HG03097 (cell line): ENCODE data around the gene KCNK10.

ENCODE experiments used
- ATAC-seq: cut with Tn5 transposase; IDR thresholded peaks from one replicate; pipeline ENCODE4 v1.9.1; 2021; ENCODE audit not compliant: unreplicated experiment, low FRiP score

KCNK10 gene

GRCh38 chr14:88233915-88234314 is 89.2 kb downstream of the KCNK10 start:
- ATAC-seq, result no peak

DNA sequence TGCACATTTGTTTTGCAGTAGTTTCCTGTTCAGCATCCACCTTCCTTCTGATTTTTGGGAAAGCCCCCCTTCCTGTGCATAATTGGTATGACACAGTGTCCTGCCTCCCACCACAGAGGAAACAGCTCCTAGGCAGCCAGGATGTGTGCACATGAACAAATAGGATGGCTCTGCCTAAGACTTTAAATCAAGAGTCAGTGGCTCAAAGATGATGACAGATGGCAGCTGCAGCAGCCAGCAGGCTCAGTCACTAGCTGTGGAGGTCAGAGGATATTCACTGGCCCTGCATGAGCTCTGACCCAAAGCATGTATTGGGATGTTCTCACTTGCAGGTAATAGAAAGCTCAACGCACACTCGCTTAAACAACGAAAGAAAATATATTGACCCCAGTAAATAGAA is 90.3 kb downstream of the KCNK10 start:
- no peak for ATAC-seq

GRCh38 chr14:88231603-88232002 is 91.5 kb downstream of the KCNK10 start:
- ATAC-seq, result no peak

GRCh38 chr14:88229428-88229827 is 93.6 kb downstream of the KCNK10 start:
- no peak for ATAC-seq

DNA sequence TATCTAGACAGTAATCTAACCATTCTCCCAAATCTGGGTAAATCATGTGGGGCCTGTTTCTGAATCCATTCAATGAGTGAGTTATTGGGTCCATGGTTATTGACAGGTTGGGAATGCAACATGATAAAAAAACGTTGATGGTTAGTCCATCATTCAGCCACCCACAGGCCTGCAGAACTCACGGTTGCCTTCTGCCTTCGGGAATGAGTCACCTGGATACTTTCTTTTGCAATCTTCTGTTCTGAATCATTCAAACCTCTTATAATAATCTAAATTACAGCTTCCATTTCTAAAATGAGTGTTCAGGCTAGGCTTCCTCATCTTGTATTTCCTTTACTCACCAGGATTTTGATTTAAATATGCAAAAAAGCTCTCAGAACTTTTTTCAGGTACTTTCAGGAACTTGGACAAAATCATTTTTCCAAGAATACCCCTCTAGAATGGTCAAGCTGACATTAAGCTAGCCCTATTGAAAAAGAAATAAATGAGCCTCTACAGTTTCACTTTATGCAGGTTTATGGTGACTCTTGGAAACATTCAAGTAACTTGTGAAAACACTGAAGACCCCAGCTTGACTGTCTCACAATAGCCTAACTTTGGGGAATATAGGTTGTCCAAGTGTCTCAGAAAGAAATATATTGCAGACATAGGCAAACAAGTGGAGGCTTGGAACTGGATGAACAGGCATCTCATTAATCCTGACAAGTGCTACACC is 94.4 kb downstream of the KCNK10 start:
- ATAC-seq, result no peak

GRCh38 chr14:88227693-88228092 is 95.4 kb downstream of the KCNK10 start:
- ATAC-seq, result no peak

GRCh38 chr14:88225721-88226120 is 97.3 kb downstream of the KCNK10 start:
- no peak for ATAC-seq

GRCh38 chr14:88218119-88218915 is 104.8 kb downstream of the KCNK10 start:
- ATAC-seq, result no peak

GRCh38 chr14:88212691-88213090 is 110.4 kb downstream of the KCNK10 start:
- no peak for ATAC-seq

DNA sequence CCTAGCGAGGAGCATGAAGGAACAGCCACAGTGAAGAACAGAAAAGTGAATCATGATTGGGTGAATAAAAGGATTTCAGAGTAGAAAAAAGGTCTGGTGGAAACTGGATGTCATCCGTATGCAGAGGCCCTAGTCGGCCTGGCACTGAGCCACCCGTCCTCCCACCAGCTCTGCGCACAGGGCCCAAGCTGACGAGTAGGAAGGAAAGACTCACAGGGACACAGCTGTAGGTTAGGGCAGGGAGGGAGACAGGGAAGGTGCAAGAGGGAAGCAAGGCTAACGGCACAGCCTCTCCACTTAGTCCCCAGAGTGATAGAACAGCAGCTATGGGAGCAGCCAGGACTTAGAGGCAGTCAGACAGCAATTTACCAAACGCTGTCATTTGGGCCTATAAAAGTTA is 112.6 kb downstream of the KCNK10 start:
- ATAC-seq, result no peak

- no peak for ATAC-seq
These were observed 113.8 kb downstream of the KCNK10 start for GRCh38 chr14:88209273-88209672.

- no peak for ATAC-seq
These were observed 114.2 kb downstream of the KCNK10 start for GRCh38 chr14:88208858-88209257.

GRCh38 chr14:88204221-88204620 is 118.8 kb downstream of the KCNK10 start:
- ATAC-seq, result no peak

DNA sequence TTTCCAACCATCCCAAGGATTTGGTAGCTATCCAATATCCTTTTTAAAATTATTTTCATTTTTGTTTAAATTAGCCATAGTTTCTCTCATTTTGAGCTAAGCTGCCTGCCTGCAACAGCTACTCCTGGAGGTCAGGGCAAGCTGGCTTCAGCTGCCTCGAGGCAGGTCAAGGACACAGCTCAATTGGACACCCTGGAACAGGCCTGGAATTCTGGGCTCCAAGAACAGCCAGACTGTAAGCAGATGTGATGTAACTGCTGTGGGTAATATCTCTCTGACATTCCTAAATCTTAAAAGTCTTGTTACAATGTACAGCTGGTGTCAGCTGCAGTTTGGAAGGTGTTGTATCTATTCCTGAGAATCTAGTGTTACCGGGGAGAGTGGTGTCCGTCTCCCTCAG is 119.8 kb downstream of the KCNK10 start:
- ATAC-seq, result no peak

DNA sequence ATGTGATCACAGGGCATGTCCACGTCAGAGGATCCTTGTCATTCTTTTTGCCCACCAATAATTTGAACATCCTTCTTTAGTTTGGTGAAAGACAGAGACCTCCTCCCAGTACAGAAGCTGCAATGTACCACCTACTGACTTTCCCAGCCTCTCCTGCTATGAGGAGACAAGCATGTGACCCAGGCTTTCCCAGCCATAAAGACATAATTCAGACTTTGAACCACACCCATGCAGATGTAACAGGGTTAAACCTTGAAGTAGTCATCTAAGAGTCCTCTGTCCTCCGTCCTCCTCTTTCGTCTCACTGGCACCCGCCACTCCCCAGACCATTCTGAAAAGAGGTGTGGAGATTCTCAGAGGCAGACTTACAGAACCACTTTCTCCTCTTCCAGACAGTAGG is 120.8 kb downstream of the KCNK10 start:
- no peak for ATAC-seq

GRCh38 chr14:88201851-88202250 is 121.2 kb downstream of the KCNK10 start:
- ATAC-seq, result no peak

DNA sequence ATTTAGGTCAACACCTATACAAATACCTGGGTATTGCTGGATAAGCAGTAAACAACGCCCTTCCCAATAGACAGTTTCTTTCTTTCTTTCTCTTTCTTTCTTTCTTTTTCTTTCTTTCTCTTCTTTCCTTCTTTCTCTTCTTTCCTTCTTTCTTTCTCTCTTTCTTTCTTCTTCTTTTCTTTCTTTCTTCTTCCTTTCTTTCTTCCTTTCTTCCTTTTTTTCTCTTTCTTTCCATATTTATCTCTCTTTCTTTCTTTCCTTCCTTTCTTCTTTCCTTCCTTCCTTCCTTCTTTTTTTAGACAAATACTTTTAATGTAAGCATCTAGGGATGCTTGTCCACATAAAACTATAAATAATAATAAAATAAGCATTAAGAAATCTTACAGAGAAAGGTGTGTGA is 123.2 kb downstream of the KCNK10 start:
- ATAC-seq, result no peak

GRCh38 chr14:88198446-88198845 is 124.6 kb downstream of the KCNK10 start:
- ATAC-seq, result no peak

DNA sequence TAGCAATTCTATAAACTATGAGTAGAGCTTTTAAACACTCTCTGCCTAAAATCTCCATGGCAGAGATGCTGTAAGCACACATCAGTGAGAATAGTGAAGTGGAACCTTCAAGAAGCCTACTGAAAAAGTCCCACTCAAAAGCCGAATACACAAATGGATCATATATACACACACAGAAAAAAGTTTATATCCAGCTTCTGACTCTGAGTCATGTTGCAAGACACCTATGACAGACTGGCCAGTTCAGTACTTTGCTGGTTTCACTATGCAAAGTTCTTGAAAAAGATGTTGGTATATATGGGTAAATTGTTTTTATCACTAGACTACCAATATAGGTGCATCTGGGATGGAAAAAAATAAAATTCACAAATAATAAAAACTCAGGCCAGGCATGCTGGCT is 126.1 kb downstream of the KCNK10 start:
- ATAC-seq, result no peak

DNA sequence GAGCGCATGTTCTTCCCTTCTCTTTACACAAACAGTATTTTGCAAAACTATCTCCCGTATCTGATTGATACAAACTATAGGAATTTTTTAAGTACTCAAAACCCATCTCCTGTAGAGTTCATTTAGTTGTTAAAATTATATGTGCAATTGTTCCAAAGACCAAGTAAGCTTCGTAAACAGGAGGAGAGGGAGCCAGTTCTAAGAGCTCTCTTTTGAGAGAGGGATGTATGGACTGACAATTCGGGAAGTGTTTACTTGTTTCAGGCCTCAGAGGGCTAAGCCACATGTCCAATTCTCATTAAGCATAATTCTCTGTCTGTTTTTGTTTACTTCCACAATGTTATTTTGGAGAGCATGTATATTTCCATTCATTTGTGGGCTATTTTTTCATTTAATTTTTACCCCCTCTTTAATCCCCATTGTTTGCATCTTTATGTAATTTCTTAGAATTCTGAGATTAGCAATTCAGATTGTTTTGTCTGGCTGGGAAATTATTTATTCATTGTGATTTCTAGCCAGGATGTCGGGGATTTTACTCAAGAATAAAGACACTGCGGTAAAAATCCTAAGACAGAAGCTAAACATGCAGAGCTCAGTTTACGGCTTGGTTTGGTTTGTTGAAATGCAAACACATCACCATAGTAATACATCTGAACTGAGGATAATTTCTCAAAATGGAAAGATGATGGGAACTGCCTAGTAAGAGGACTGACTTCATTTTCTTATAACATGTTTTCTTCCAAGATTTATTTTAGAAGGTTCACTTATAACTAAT is 126.8 kb downstream of the KCNK10 start:
- ATAC-seq, result no peak

DNA sequence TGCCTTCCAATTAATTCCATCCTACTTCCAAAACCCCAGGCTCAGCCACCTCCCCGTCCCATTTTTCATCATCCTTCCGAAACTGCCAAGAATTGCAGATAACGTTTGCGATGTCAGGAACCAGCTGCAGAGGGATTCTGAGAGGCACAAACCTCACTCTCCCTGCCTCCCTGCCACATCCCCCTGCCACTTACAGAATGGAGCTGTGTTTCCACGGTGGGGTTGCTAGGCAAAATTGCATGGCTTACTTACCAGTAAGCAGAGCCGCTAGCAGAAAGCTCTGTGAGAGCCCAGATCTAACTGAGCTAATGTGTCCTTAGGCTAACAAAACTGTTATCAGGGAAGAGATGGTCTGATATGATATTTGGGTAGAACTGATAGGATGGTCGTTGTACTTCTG is 127.4 kb downstream of the KCNK10 start:
- no peak for ATAC-seq
